ENCODE results near the gene E2F6. TPM values are rescaled to one million over a fixed set of nuclear protein-coding genes. Genes with fewer than 3 reads are reported as not detected.

The E2F6 gene
- total RNA-seq, 2 donors from 2014 or later, result 13.3 to 13.9 TPM

- intact Hi-C loops (cut with DNase I), result no loop called here
- DNase-seq (ENCODE audit: low spot score), result no peak
Observed at GRCh38 chr2:11495844-11496681, 30.1 kb upstream of the E2F6 start.

DNA sequence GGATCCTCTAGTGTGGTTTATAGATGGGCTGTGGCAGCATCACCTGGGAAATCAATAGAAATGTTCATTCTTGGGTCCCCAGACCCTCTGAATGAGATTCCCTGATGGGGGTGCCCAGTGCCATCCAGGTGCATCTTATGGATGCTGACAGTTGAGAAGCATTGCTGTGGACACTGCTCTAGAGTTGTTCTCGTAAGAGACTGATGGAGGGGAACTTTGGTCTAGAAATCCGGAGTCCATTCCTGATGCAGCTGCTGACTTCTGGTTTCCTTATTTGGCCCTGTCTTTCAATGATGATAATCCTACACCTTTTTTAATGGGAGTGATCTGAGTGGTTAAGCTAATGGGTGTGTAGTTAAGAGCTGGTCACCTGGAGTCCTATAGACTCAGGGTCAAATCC, 28.3 kb upstream of the E2F6 start:
- DNase-seq (ENCODE audit: low spot score), result no peak
- intact Hi-C loops (cut with DNase I), result no loop called here

- no peak for DNase-seq (ENCODE audit: low spot score)
- intact Hi-C loops (cut with DNase I), result no loop called here
Observed at GRCh38 chr2:11493282-11493681, 27.3 kb upstream of the E2F6 start.

DNA sequence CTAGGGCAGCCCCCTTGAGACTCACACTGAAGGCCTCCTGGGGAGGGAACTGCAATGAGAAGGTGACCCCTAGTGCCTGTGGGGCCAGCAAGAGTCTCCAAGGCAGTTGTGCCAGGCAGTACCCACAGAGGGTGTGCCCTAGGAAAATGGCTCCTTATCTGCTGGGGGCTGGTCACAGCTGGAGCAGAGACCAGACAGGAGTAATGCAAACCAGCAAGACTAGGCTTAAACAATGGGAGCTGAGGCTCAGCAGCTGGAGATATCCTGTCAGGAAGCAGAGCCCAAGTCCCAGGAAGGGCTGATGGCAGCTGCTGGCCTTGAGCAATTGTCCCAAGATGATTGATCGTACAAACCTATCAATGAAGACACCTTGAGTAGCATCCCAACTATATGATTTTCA, 26.8 kb upstream of the E2F6 start:
- DNase-seq (ENCODE audit: low spot score), result no peak
- intact Hi-C loops (cut with DNase I), result no loop called here

- intact Hi-C loops (cut with DNase I), result no loop called here
Observed at GRCh38 chr2:11492244-11492643, 26.3 kb upstream of the E2F6 start.

GRCh38 chr2:11491348-11491933, 25.5 kb upstream of the E2F6 start:
- intact Hi-C loops (cut with DNase I), result no loop called here
- no peak for DNase-seq (ENCODE audit: low spot score)

More at GRCh38 chr2:11492244-11492643, 26.3 kb upstream of the E2F6 start:
- no peak for DNase-seq (ENCODE audit: low spot score)

DNA sequence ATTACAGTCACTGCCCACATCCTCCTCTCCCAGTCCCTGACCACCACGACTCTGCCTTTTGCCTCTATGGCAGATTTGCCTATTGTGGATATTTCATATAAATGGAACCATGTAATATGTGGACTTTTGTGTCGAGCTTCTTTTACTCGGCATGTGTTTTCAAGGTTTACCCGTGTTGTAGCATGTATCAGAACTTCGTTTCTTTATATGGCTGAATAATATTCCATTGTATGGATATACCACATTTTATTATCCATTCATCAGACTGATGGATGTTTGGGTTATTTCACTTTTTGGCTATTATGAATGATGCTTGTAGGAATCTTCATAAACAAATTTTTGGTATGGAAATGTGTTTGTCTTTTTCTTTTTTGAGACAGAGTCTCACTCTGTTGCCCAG, 24.2 kb upstream of the E2F6 start:
- no peak for DNase-seq (ENCODE audit: low spot score)
- intact Hi-C loops (cut with DNase I), result no loop called here

DNA sequence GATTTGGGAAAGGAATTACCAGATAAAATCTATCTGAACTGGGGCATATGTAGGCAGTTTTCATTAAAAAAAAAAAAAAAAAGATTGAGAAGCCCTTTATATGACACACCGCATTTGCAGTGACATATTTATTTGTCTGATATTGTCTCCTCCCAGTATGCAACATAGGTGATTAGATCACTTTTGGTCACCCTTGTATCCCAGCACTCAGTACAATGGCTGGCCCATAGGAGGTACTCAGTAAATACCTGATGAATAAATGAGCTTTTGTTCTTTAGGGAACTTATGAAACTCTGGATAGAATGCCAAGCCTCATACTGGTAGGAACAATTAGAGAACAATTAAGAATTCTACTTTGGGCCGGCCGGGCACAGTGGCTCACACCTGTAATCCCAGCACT, 22.8 kb upstream of the E2F6 start:
- DNase-seq (ENCODE audit: low spot score), result no peak
- intact Hi-C loops (cut with DNase I), result no loop called here

DNA sequence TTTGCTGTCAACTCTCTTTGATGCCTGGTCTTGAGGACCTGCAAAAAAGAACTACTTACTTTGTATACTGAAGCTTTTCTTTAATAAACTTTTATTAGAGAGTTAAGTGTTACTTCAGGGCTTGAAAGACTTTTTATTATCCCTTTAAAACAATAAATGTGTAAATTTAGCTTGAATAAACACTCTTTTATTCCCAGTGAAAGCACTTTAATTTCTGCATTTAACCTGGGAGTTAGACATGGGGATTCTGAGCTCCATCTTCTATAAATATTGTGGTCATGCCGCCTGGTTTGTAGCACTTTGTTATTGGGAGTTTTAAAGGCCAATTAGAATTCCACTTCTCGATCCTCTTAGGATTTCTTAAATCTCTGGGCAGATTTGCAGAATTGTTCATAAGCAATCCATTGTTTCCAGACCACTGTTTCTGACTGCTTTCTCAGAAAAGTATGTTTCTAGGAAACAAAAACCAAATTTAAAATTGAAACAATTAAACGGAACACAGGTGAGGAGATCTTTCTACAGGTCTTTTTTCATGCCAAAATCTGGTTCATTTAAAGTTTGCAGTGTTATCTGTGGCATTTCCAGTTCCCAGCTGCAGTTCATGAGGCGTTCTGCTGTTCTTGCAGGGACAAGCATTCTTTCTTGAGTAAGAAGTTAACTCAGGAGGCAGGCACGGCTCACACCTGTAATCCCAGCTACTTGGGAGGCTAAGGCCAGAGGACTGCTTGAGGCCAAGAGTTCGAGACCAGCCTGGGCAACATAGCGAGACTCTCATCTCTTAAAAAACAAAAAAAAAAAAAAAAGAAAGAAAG, 18.1 kb upstream of the E2F6 start:
- intact Hi-C loops (cut with DNase I), result no loop called here

DNA sequence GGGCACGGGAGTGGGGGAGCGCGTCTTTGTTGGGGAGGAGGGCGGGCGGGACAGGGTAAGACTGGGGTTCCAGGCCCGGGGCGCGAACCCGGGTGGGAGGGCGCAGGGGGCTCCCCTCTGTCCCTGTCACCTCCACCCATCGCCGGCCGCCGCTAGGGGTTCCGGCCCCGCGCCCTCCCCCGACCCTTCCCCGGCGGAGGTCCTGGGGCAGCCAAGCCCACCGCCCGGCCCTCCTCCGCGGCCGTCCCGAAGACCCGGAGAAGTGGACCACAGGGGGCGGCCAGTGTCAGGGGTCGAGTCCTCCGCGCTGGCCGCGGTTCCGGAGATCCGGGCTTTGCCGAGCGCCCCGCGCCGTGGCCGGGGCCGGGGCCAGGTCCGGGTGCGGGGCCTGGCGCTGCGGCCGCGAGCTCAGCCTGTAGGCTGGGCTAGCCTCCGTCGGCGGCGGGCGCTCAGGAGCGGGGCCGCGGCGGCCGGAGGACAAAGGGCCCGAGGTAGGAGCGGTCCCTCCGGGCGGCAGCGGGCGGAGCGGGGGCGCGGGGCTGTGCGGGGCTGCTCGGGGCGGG, 16.6 kb upstream of the E2F6 start:
- intact Hi-C loops (cut with DNase I), result no loop called here
- no peak for DNase-seq (ENCODE audit: low spot score)

More for the DNA sequence above, 18.1 kb upstream of the E2F6 start:
- DNase-seq (ENCODE audit: low spot score), result no peak

DNA sequence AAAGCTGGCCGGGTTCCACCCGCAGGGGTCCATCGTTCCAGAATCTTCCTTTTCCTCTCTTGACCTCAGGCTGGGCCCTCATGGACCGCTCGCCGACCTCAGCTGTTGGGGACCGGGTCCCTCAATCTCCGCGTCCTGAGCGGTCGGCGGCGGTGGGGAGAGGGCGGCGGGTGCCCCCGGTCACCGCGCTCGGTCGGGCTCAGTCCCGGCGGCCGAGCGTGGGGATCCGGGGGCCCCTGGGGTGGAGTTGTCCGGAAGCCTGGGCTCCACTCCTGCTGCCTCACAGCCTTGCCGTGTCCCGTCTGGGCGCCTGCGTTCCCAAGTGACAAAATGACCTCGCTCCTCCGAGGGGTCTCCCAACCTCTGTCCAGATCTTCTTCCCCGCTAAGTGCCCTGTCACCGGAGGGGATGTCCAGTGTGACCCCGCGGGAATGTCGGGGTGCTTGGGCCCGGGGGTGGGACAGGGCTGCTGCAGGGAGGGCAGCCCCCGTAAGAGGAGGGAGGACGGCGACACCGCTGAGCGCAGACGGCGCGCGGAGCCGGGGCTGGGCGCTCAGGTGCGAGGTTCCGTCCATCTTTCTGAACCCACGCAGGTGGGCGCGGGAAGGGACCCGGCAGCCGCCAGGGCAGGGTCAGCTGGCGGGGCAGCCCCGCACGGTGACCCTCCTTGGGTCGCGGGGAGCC, 16.0 kb upstream of the E2F6 start:
- intact Hi-C loops (cut with DNase I), result no loop called here
- DNase-seq (ENCODE audit: low spot score), result no peak

- intact Hi-C loops (cut with DNase I), result no loop called here
- no peak for DNase-seq (ENCODE audit: low spot score)
Observed at GRCh38 chr2:11481426-11481788, 15.4 kb upstream of the E2F6 start.

GRCh38 chr2:11480859-11481258, 14.9 kb upstream of the E2F6 start:
- intact Hi-C loops (cut with DNase I), result no loop called here
- DNase-seq (ENCODE audit: low spot score), result no peak

DNA sequence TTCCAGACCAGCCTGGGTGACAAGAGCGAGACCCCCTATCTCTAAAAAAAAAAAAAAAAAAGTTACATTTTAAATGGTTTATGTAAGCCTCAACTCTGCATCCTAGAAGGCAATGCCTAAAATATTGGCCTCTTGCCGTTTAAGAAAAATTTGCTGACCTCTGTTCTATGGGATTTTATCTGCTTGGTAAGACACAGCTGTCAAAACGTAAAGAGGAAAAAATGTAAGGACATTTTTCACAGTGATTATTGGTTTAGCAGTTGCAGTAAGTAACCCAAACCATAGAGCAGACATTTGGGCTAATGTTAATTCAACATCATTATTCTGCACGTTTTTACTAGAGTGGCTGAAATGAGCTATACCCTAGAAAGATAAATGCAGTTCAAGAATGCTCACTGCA, 14.4 kb upstream of the E2F6 start:
- intact Hi-C loops (cut with DNase I), result no loop called here
- DNase-seq (ENCODE audit: low spot score), result no peak

DNA sequence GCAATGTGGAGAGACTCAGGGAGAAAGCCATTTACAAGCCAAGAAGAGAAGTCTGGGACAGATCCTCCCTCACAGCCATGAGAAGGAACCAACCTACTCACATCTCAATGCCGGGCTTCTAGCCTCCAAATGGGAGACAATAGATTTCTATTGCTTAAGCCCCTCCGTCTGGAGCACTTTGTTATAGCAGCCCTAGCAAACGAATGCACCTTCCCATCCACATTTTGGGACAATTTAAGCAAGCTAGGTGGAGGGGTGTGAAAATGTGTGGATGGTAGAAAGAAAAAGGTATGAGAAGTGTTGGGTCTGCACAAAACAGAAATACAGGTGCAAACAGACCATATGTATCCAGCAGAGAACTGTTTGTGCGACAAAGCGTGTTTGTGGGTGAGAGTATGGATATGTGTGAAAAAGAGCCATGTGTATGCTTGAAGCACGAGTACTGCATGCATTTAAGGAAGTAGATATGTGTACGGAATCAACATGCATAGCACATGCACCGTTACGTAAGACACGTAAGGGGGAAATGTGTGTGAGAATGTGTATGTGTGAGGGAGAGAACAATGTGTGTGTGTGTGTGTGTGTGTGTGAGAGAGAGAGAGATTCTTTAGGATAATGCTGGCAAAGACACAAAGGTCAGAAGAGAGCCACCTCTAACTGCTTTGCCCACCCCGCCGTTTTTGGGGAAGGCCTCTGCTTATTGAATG, 13.1 kb upstream of the E2F6 start:
- no peak for DNase-seq (ENCODE audit: low spot score)
- intact Hi-C loops (cut with DNase I), result loop anchor here in 1 of 2 donors (5.0 kb wide), 1 partner anchor 298 kb away; no protein-coding TSS in a partner anchor

DNA sequence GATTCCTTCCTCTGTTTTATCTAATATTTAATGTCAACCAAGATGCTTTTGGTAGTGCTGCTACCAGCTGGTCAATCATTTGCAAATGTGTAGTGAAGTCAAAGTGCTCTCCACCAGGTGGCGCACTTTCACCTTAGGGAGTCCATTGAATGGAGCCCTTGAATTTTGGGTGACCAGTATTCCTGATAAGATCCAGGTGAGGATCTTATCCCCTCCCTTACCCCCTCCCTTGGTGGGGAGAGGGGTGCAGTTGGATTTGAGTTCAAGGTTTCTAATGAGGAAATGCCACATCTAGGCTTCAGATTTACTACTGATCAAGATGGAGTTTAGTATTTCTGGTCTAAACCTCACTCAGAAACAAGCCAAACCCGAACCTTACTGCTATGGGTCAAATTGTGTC, 12.0 kb upstream of the E2F6 start:
- DNase-seq (ENCODE audit: low spot score), result peak; percentile 94
- intact Hi-C loops (cut with DNase I), result loop anchor here (1.0 to 5.0 kb wide), 2 partner anchors 109 to 299 kb away; no protein-coding TSS in a partner anchor

DNA sequence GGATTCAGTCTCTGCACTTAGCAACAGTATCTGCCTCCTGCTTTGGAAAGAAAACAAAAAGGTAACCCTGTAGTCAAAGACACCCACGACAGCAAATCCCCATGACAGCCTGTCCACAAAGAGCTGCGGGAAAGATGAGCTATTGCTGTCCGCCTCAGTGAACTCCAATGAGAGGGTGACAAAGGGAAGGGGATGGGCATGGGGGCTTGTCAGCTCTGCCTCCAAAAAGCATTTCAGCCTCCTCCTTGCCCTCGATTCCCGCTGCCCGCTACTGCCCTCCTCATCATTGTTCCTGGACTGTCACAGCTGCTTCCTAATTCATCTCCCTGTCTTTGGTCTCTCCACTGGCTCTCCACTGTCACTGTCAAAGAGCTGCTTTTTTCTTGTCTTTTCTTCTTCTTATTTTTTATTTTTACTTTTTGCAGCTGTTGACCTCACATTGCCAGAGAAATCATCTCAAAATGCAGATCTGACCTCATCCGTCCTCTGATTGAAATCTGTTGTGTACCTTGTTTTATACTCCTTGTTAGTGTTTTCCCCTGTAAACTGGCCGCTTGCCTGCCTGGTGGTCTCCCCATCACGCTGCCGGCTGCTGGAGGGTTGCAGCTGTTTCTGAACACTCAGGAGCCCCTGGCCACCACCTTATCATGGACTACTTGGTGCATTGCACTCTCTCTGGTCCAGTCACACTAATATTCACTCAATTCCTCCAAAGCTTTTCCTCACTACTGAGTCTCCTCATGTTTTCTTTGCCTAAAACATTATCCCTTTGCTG, 7.9 kb upstream of the E2F6 start:
- intact Hi-C loops (cut with DNase I), result loop anchor here in 1 of 2 donors (5.0 kb wide), 1 partner anchor 1428 kb away; no protein-coding TSS in a partner anchor
- DNase-seq (ENCODE audit: low spot score), result no peak

GRCh38 chr2:11467749-11468148, 1.8 kb upstream of the E2F6 start:
- DNase-seq (ENCODE audit: low spot score), result no peak
- intact Hi-C loops (cut with DNase I), result loop anchor here in 1 of 2 donors (5.0 kb wide), 1 partner anchor 310 kb away; no protein-coding TSS in a partner anchor

Data from posterior vena cava (tissue), 2 donors.